Activated CD8-positive, alpha-beta memory T cell treated with anti-CD3 and anti-CD28 coated beads for 1 hour (primary cell): ENCODE results near the gene UPF1.

Source experiments
- DNase-seq, 2 donors: peaks; one replicate each; pipeline ENCODE4 v3.0.0-alpha.2; 2020; ENCODE audit warnings: low read depth in 1 of 2; ENCODE audit errors: extremely low read depth in 1 of 2

The UPF1 gene

DNA sequence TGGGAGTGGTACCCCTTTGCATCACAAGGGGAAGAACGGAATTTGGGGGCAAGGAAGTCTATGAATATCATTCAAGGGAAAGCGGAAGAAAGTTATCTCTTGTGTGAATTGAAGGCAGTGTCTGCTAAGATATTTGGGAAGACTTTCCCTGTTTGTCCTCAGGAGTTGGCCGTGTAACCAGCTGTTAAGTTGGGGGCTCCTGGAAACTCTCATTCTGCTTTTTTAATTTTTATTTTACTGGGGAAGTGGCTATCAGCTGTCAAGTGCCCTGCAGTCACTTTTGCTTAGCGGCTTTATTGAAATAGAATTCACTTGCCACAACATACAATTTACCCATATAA lies 2.9 kb downstream of the UPF1 start:
- no peak for DNase-seq

DNA sequence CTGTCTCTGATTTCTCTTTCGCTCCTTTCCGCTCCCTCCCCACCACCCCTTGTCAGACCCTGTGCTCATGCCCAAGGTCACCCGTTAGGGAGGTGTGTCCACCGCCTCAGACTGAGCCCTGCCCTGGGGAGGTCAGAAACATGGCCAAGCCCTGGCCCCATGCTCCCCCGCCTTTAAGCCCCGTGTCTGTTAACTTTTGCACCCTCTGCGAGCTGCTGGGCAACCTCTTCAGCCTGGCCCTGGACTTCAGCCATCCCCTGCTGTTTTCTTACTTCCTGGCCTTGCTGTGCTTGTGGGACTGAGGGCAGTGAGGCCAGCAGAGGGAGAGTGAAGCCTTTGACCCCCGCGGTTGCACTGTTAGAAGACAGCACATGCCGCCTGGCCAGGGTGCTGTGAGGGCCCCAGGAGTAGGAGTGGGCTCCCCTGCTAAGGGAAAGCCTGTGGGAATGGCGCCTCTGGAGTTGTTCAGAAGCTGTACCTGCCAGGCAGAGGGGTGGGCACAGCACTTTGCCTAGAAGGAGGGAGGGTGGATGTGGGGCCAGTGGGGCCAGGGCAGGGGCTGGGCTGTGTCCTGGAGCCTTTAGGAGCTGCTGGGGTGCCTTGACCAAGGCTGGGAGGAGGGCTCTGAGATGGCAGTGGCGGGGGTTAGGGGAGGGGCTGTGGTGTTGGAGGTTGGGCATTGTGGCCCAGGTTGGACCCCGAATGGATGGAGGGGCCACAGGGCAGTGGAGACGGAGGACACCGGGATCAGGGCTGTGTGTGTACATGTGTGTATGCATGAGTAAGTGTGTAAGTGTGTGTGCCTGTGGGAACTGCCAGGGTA lies 7.9 kb downstream of the UPF1 start:
- no peak for DNase-seq

DNA sequence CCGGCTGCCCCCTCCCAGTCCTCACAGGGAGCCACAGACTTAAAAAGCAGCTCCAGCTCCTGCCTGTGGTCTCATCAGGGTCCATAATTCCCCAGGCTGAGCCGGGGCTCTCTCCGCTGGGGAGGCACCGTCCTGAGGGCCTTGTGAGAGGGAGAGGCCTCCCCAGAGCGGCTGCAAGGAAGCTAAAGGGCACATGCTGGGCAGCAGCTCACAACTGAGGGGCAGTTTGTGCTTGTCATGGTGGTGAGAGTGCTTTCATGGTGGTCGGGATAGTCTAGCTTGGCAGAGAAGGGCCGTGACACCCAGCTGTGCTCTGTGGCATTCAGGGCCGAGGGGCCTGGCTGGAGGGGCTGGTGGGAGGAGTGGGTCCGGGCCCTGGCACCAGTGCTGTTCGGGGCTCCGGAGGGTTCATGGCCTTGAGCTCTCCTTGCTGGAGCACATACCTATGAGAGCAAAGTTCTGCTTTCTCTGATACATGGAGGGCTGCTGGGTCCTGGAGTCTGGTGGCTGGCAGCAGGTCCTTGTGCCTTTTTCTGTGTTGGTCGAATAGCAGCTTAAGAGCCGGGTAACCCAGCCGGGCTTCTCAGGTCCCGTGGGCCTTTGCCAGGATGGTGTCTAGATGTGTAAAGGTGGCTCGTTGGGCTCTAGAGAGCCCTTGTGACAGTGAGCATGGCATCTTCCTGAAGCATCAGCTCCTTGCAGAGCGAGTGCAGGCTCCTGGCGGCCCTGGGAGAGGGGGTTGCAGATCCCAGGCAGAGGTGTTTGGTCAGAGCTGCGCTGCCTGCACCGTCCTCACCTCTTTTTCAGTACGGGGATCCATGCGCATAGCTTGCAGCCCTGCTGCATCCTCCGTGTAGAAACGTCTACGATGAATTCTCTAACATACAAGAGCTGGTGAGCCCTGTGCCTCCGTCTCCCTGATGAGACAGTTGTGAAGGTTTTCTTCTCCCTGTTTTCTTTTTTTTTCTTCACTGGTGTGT lies 8.8 kb downstream of the UPF1 start:
- no peak for DNase-seq

DNA sequence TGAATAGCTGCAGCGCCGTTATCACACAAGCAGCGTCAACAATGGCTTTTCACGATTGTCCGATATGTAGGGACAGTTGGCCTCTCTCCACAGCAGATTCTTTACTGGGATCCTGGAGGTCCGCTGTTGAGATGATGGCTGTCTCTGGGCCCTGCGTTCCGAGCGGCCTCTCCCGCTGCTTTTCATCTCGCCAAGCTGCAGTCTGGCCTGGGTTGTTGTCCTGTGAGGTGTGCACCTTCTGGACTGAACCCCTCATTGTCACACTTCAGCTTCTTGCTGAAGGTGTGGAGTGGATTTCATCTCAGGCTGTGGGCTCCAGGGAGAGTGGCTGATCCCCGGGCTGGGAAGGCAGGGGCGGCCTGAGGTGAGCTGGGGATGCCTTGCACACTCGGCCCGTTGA lies 9.6 kb downstream of the UPF1 start:
- no peak for DNase-seq

DNA sequence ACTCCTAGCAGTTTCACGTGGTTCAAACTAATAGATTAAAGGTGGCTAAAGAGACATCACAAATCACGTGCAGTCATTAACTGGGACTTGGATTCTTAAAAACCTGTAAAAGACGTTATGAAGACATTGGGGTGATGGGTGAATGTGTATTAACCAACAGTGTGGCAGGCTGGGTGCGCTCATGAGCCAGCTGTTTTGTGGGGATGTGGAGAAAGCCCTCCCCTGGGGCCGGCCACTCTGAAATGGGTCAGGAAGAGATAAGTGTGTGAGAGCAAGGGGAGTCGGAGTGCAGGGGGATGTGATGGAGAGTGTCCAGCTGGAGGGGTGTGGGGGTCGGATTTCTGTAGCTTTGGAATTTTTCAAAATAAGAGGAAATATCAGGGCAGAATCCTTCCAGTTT lies 10.4 kb downstream of the UPF1 start:
- DNase-seq = no peak

DNA sequence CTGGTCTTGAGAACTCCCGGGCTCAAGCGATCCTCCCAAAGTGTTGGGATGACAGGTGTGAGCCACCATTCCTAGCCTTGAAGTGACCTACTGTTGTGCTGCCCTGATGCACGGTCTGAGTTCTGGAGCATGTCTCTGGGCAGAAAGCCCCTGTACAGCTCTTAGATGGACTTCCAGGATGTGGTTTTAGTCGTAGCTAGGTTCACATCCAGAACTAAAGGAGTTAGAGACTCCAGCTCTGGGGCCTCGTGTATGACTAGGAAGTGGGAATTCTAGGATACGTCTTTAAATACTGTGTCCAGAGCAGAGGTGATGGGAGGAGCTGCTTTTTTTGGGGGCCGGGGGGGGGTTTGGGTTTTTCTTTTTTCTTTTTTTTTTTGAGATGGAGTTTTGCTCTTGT lies 12.2 kb downstream of the UPF1 start:
- no peak for DNase-seq

DNA sequence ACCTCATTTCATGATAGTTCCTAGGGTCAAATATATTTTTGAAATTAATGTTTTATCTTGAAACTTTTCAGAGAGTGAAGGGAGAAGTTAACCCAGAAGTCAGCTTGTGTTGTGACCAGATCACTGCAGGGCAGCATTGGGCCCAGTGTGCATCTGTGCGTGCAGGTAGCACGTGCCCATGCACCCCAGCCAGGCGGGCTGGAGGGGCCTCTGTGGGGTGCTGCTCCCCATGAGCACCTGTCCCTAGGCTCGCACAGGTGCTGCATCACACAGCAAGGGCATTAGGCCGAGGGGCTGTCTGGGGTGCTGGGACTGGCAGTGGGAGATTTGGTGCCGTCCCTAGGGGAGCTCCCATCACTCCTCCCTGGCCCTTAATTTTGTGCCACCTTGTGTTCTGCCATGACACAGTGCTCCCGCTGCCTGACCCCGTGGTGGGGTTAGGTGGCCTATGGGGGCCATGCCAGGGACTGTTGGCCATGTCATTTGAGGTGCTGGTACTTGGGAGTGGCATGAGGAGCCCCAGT lies 13.1 kb downstream of the UPF1 start:
- no peak for DNase-seq

DNA sequence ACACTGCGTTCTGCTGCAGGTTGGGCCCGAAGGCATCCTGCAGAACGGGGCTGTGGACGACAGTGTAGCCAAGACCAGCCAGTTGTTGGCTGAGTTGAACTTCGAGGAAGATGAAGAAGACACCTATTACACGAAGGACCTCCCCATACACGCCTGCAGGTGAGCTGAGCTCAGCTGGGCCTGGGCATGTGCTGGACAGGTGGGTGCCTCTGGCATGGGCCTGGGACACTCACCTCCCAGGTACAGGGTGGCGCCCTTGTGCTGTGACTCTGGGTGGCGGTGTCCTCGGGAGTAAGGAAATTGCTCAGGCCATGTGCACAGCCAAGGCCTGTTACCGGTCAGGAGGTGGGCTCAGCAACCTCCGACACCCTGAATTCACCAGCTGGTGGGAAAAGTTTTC lies 14.2 kb downstream of the UPF1 start:
- DNase-seq = no peak

DNA sequence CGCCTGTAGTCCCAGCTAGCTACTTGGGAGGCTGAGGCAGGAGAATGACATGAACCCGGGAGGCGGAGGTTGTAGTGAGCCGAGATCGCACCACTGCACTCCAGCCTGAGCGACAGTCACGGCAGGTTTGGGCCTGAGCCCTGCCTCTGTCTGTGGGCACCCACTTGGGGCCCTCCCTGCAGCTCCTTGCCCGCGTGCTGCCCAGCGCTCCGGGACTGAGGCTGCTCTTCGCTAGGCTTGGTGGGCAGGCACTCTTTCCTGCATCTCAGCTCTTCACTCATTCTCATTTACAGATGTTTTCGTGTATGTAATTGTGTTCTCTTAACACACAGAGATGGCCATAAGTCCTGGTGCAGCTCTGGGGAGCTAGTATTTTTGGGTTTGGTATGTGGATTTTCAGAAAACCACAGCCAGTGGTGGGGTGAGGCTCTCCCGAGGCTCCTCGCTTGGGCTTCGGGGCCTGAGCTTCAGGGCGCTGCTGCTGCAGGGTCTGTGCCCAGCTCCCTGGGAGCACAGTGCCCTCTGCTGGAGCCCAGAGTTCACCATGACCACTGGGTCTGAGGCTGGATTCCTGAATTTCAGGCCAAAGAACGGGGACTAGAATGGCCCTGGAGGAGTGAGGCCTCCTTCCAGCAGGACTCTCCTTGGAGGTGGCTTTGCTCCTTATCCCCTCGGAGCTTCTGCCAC lies 15.2 kb downstream of the UPF1 start:
- DNase-seq = peak in 1 of 2 donors; percentile 58

DNA sequence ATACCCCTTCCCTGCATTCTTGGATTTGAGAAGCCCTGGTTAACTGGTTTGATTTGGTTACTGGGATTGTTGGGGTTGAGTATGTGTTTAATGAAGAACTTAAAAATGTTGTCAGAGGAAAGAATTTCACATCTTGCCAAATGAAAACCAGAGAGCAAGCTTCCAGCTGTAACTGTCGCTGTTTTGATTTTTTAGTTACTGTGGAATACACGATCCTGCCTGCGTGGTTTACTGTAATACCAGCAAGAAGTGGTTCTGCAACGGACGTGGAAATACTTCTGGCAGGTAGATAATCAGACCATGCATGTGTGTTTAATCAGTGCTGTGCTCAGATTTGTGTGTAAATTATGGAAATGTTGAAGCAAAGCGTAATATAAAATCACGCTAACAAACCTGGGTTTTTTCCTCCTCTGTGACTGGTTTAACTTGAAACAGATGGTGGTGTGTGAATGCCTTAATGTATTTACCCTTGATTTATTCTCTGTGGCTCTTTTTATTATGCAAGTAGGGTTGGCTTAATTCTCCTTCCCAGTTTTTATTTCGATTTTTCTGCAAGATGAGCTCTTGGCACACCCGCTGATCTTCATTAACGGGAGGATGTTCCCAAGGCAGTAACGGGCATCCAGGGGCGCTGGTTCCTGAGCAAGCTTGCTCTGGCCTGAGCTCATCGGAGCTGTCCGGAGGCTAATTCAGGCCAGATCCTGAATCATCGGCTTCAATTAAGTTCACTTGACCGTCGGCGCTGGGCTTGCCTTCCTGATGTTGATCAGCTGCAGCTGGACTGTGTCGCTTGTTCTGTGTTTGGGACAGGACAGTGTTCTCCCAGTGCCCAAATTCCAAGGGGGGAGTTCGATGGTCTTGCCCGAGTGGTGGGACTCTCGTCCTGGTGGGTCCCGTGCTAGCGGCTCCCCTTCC lies 16.0 kb downstream of the UPF1 start:
- DNase-seq = no peak

DNA sequence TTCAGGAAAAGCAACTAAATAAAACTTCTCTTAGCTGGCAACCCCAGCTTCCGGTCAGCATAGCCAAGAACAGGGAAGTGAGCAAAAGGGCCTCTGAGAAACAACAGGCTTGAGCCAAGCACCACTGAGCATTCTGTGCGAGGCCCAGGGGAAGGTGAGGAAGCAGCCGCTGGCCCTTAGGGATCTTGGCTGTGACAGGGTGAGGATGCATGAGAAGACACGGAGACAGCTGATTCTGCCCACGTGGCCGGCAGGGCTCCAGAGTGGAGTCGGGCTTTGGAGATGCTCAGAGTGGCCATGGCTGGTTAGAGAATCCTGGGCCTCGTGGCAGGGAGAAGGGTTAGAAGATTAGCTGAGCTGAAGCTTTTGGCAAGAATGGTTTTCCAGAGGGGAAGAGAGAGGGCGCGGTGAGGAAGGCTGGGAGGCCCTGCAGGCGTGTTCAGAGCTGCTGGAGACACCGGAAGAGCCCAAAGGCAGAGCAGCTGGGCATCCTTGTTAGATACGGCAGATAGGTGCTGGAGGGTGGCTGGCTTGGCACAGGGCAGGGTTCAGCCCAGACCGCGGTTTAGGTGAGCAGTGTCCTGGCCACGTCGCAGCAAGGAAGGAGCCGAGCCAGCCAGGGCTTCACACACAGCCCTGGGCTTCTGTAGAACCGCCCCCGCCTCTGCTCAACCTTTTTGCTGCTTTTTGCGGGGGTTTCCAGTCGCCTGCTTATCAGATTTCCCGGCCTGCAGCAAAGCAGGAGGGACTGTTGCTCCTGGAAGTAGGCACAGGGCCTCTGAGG lies 17.3 kb downstream of the UPF1 start:
- no peak for DNase-seq

DNA sequence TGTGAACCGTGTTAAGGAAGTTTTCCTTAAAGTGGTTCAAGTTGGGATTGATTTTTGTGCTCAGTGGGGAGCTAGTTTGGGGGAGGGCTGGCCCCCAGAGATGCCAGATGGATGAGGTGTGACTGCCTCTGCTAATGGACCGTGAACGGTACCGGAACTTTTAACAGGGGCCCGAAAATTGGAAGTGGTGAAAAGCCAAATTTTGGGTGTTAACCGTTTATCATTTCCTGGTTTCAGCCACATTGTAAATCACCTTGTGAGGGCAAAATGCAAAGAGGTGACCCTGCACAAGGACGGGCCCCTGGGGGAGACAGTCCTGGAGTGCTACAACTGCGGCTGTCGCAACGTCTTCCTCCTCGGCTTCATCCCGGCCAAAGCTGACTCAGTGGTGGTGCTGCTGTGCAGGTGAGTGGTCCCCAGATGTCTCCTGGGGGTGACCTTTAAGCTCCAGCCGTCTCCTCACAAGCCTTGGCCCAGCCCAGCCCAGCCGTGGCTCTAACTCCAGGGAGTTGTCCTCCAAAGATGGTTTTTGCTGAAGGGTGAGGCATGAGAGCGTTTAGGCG lies 18.2 kb downstream of the UPF1 start:
- no peak for DNase-seq

DNA sequence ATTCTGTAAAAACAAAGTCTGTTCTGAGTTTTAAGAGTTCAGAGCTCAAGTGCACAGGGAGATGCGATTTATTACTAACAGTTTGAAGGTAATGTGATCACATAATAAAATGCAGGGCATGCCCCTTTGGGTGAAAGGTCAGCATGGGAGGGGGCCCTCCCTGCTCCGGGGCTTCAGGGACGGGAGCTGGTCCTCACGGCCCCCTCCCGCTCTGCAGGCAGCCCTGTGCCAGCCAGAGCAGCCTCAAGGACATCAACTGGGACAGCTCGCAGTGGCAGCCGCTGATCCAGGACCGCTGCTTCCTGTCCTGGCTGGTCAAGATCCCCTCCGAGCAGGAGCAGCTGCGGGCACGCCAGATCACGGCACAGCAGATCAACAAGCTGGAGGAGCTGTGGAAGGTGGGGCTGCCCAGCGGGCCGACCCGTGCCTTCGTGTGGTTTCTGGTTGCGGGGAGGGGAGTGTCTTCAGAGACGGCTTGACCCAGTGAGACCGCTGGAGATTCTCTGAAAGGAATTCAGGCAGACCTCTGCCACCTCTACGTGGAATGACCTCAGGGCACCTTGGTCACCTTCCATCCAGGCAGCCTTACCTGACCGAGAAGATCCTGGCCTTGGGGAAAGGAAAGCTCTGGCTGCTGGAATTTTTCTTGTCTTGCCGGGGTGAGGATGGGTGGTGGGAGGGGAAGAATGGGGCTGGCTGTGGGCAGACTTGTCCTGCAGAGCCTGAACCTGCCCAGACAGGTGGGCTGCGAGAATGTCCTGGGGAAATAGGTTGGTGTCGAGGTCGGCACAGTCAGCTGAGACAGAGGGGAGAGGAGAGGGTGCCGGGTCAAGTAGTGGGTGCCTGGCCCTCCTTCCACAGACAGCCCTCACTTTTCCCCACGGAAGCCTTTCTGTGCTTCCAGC lies 19.0 kb downstream of the UPF1 start:
- DNase-seq = no peak

DNA sequence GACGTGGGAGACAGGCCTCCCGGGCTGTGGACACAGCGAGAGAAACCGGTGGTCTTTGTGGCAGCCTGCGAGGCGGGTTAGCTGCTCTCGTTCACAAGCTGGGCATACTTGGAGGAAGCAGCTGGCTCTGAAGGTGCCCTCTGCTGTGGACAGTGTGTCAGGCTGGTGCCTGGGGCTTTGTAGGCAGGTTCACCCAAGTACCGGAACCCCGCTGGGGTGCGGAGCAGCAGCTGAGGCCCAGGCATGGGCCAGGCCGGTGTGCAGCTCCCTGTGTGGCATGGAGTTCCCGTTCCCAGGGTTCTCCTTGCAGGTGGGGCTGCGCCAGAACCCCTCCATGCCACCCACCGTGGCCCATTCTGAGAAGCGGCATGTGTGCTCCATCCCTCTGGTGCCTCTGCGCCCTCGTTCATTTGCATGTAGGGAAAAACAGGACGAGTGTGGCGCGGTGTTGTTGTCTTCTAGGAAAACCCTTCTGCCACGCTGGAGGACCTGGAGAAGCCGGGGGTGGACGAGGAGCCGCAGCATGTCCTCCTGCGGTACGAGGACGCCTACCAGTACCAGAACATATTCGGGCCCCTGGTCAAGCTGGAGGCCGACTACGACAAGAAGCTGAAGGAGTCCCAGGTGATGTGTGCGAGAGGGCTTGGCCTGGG lies 20.0 kb downstream of the UPF1 start:
- no peak for DNase-seq

DNA sequence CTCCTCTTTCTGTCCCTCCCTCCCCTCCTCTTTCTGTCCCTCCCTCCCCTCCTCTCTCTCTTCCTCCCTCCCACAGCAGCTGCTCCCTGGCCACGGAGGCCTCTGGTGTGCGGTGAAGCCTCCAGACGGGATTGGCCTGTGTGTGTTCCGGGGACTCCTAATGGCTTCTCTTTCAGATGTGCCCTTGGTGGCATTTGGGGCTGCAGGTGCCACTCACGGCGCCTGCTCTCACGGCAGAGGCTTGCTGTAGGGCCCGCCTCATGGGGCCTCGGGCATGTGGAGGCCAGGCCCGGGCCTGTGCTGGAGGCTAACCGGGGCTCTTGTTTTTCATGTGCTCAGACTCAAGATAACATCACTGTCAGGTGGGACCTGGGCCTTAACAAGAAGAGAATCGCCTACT lies 20.9 kb downstream of the UPF1 start:
- no peak for DNase-seq

DNA sequence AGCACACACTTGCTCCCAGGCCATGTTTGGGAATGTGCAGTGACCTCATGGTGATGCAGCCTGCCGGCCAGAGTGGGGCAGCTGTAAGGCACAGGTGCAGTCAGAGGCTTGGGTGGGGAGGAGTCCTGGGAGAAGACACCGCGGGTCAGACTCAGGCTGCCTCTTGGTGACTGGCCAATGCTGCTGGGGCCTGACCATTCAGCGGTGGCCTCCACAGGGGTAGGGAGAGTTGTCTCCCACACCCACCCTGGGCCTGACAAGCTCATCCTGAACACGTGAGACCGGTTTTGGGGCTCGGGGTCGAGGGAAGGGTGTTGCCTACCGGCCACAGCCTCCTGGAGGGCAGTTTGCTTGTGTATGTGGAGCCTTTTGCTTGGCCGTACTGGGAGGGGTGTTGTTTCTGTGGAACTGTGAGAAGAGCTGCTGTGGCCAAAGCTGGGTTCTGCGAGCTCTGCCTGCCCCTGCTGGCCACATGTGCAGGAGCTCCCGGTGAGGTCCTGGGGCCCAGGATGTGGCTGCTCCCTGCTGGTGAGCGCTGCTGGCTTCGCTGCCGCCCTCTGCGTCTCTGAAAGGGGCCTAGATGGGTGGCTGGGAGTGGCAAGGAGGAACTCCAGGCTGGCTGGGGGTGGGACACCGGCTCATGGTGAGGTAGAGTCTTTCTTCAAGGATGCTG lies 22.1 kb downstream of the UPF1 start:
- no peak for DNase-seq

DNA sequence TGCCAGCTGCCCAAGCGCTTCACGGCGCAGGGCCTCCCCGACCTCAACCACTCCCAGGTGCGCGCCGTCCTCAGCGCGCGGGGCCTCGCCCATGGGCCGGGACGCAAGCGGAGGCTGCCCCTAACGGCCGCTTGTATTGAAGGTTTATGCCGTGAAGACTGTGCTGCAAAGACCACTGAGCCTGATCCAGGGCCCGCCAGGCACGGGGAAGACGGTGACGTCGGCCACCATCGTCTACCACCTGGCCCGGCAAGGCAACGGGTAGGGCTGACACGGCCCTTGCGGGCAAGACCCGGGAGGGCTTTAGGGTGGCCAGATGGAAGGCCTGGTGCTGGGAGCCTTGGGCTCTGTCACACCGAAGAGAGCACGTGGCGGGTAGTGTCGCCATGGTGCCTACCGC lies 23.2 kb downstream of the UPF1 start:
- no peak for DNase-seq
